HG03469 (cell line): ENCODE measurements around the gene ZER1.
A peak's percentile ranks its signal among the peaks of the same experiment; 100 is the strongest.
"Not testable (repeated sequence)": the region's sequence is repeated elsewhere in the genome, so short reads cannot be mapped to it uniquely, and the experiment has no call there.

Source experiments
- ATAC-seq: cut with Tn5 transposase; IDR thresholded peaks from one replicate; pipeline ENCODE4 v1.9.1; 2021; ENCODE audit warnings: mild to moderate bottlenecking, moderate library complexity, moderate number of reproducible peaks; ENCODE audit not compliant: unreplicated experiment

ZER1 gene

DNA sequence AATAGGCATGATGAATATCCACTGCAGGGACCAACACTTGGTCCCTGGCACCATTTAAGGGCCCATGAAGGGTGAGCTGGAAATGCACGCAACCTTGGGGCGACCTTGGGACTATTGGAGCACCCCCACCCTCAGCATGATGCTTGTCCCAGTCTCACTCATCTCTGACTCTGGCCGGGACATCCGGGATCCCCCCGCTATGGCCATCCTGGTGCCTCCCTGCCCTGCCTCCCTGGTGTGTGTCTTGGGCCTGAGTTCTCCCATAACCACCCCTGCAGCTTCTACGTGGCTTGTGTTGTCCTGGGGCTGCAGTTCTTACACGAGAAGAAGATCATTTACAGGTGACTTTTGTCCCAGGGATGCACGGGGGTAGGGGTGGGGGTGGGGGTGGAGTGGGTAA is 53.7 kb downstream of the ZER1 start:
- ATAC-seq, result no peak

DNA sequence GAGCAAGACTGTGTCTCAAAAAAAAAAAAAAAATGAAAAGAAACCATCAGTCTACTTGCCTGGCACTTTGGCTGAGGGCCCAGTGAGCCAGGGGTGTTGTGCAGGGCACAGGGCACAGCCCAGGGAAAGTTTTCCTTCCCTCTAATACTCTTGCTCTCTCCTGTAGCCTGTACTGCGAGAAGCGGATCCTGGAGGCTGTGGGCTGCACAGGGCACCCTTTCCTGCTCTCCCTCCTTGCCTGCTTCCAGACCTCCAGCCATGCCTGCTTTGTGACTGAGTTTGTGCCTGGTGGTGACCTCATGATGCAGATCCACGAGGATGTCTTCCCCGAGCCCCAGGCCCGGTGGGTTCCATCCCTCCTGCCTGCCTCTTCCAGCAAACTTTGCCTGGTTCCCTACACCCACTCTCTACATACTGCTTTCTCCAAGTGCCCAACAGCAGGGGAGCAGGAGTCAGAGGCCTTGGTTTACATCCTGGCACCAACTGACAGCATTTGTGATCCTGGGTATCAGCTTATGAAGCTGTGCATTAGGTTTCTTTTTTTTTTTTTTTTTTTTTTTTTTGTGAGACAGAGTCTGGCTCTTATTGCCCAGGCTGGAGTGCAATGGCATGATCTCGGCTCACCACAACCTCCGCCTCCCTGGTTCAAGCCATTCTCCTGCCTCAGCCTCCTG is 55.0 kb downstream of the ZER1 start:
- ATAC-seq, result no peak

DNA sequence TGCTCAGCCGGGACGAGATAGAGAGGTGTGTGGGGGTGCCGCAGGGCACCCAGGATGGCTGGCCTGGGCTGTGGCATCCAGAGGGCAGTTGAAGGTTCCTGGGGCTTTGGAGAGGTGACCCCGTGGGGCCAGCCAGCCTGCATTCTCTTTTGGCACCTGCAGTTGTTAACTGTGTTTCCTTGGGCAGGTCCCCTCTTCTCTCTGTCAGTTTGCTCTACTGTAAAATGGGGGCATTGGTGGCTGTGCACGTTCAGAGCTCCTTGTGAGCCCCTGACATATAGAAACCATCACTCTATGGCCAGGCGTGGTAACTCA is 56.3 kb downstream of the ZER1 start:
- no peak for ATAC-seq

DNA sequence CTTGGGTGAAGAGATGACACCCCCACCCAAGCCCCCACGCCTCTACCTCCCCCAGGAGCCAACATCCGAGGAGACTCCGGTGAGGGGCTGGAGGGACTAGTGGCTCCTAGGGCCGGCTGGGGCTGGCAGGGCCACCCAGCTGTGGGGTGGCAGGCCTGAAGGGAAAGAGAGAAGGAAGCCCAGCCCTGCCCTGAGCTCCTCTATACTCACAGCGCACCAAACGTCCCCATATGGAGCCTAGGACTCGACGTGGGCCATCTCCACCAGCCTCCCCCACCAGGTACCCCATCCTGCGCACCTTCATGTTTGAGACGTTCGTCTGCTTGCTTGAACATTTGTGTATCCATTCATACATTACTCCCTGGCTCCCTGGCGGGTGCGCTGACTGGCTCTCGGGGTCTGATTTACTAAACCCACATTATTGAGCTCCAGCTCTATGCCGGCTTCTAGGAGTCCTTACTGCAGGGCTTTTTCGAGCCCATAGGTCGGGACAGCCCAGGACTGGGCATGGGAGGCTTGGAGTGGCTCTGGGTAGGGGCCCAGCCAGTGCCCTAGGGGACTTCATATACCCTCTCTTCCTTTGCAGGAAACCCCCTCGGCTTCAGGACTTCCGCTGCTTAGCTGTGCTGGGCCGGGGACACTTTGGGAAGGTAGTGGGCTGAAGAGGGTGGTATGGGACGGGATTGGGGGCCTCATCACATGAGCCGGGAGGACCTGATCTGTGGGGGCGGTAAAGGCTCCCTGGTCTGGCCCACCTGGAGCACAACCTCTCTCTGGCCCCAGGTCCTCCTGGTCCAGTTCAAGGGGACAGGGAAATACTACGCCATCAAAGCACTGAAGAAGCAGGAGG is 56.9 kb downstream of the ZER1 start:
- no peak for ATAC-seq

DNA sequence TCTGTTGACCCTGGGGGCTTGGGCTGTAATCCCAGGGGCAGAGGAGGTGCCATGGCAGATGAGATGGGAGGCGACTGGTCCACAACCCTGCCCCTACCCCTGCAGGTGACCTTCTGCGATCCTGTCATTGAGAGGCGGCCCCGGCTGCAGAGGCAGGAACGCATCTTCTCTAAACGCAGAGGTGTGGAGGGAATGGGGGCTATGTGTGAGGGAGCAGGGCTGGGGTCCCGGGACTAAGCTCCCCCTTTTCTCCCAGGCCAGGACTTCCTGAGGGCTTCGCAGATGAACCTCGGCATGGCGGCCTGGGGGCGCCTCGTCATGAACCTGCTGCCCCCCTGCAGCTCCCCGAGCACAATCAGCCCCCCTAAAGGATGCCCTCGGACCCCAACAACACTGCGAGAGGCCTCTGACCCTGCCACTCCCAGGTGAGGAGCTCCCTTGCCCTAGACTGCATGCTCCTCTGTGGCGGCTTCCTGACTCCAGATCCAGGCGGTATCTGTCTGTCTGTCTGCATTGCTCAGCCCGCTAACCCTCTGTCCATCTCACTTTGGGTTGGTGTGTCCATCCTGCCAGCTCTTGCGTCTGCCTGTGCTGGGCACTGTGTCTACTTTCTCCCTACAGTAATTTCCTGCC is 57.7 kb downstream of the ZER1 start:
- no peak for ATAC-seq

DNA sequence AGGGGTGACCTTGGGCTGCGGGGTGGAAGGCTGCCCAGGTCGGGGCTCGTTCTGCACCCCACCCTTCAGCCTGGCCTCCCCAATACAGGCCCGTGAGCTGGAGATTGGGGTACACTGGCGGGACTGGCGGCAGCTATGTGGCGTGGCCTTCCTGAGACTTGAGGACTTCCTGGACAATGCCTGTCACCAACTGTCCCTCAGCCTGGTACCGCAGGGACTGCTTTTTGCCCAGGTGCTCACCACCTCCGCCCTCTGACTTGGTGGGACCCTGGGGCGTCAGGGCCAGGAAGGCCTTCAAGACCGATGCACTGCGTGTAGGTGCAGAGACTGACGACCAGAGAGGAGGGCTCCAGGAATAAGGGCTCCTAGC is 58.3 kb downstream of the ZER1 start:
- ATAC-seq, result no peak

DNA sequence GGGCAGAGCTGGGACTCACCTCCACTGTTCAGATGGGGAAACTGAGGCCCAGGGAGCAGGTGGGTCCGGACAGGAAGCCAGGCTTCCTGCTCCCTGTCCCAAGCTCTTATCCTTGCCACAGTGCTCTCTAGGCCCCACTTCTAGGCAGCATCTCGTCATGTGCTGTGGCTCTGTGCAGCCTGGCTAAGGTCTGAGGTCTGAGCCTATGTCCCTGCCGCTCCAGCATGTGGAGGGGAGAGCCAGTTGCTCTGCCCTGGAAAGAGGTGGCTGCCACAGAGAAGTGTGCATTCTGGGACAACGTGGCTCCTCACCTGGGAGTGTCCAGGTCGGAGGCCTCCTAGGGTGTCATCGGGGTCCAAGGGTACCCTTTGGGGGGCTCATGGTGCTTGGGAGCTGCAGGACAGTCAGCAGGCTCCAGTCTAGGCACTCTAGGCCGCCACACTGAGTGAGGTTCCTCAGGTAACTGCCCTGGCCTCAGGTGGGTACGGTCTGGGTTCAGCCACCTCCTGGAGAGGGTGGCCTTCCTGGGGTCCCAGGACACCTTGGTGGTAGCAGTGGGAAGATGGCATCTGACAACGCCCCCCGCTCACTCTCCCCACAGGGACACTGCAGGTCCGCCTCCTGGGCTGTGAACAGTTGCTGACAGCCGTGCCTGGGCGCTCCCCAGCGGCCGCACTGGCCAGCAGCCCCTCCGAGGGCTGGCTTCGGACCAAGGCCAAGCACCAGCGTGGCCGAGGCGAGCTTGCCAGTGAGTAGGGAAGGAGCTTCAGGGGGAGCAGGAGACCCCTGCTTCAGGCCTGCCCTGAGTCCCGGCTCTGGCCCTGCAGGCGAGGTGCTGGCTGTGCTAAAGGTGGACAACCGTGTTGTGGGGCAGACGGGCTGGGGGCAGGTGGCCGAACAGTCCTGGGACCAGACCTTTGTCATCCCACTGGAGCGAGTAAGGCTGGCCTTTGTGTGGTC is 59.0 kb downstream of the ZER1 start:
- ATAC-seq, result no peak

DNA sequence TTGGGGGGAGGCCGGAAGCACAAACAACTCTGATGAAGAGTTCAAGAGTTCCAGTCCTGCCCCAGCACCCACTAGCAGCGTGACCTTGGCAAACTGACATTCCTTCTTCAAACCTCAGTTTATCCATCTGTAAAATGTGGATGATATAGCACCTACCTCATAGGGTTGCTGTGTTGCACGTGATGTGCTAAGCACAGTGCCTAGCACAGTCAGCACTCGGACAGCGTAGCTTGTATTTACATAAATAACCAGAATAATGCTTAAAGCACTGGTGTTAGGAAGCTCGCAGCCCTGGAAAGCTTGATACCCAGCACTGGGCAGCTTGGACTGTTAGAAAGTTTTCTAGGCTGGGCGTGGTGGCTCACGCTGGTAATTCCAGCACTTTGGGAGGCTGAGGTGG is 64.3 kb downstream of the ZER1 start:
- ATAC-seq, result no peak

DNA sequence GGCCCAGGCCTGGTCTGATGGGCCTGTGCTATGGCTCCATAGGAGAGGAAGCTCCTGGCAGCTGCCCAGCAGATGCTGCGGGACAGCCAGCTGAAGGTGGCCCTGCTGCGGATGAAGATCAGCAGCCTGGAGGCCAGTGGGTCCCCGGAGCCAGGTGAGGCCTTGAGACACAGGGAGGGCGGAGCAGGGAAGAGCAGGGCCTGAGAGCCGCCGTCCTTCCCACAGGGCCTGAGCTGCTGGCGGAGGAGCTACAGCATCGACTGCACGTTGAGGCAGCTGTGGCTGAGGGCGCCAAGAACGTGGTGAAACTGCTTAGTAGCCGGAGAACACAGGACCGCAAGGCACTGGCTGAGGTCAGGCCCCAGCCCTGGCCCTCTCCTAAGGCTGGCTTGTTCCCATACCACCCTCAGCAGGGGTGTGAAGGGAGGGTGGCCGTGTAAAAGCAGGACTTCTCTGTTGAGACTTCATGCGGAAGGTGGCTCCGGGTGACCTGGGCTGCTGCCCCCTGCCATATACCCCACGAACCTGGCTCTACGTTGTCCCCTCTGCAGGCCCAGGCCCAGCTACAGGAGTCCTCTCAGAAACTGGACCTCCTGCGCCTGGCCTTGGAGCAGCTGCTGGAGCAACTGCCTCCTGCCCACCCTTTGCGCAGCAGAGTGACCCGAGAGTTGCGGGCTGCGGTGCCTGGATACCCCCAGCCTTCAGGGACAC is 64.9 kb downstream of the ZER1 start:
- no peak for ATAC-seq

DNA sequence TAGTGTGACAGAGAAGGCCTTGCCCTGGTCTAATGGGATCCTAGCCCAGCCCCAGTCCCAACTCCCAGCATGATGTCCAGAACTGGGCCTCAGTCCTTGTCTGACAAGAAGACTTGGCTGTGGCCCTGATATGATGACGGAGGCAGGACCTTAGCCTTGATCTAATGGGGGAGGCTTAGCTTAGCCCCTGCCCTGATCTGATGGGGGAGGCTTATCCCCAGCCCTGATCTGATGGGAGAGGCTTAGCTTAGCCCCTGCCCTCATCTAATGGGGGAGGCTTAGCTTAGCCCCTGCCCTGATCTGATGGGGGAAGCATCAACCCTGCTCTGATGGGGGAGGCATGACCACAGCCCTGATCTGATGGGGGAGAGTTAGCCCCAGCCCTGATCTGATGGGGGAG is 65.7 kb downstream of the ZER1 start:
- no peak for ATAC-seq

DNA sequence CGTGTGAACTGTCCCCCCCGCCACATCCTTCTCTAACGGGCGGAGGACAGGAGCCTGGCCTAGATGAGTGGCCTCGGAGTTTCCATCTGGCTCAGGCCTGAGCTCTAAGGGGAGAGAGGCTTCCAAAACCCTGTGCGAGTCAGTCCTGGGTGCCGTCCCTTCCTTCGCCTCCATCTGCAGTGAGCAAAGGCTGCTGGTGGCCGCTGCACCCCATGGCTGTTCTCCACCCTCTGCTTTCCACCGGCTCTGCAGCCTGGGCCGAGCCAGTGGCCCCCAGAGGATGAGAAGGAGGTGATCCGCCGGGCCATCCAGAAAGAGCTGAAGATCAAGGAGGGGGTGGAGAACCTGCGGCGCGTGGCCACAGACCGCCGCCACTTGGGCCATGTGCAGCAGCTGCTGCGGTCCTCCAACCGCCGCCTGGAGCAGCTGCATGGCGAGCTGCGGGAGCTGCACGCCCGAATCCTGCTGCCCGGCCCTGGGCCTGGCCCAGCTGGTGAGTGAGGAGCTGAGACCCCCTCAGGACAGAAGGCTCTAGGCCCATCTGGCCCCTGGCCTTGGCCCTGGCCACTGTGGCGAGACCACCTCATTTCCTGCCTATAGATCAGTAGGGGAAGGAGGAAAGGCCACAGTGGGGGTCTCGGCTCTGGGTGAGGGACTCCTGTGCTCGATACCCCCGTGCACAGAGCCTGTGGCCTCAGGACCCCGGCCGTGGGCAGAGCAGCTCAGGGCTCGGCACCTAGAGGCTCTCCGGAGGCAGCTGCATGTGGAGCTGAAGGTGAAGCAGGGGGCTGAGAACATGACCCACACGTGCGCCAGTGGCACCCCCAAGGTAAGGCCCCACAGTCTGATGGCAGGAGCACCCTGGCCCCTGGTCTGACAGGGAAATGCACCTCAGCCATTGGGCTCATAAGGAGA is 66.4 kb downstream of the ZER1 start:
- ATAC-seq, result no peak

DNA sequence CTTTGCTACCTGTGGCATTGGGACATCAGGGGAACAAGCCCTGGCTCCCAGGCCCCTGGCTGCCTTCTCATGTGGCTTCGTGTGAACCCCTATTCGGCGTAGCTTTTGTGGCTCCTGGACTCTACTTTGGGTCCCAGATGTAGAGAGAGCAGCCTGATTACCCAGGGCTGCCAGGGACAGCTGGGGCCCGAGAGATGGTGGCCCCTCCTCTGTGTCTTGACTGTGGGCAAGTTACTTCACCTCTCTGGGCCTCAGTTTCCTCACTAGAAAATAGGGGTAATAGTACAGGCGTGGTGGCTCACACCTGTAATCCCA is 67.4 kb downstream of the ZER1 start:
- ATAC-seq, result no peak

DNA sequence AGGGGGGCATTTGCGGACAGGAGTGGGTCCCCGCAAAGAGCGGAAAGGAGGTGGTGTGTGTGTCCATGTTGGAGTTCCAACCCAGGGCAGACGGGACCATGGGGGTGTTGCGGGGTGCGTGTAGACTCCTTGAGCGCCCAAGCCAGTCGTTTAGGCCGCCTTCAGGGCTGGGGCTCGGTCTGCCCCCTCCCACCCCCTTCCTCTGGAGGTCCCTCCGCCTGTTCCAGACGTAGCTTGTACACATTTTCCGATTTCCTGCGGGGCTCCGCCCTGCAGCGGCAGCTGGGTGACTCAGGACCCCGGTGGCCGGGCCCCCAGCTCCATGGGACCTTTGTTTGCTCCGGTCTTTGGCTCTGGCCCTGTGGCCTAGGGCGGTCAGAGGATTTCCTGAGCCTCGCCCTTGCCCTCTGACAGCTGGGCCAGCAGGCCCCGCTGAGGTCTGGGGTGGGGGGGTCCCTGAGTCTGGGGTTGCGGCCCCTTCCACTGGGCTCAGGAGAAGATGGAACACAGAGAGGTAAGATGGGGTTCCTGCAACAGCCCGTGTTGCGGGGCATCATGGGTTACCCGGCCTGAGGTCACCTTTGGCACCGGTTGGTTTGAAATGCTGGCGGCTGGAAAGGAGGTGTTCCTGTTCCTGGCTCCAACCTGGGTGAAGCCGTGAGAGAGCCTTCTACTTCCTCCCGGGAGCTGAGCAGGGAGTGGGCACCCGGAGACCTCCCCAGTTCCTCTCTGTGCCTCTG is 67.9 kb downstream of the ZER1 start:
- no peak for ATAC-seq

DNA sequence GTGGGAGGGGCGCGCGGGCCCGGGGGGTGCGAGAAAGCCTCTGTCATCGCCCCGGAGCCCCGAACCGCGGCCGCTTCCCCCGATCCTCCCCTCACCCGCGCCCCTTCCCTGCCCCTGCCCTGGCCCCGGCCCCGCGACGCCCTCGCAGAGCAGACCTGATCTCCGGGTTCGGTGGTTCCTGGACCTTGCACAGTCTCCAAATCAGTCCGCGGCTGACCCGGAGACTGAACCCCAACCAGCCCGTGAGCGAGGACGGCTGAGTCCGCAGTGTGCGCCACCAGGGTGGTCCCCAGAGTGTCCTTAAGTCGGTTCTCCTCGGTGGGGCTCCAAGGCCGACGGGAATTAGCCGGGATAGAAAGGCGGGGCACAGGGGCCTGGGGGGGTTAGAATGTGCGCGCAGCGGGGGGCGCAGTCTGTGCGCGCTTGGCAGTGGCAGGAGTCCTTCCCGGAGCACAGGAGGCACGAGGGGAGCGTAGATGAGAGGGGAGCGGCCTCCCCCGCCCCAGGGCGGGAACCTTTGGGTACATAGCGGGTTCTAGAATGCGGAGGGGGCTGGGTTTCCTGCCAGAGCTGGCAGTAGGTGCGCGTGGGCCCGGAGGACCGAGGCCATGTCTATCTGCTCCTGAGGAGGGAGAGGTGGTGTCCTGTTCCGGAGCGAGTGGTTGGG is 68.6 kb downstream of the ZER1 start:
- no peak for ATAC-seq

DNA sequence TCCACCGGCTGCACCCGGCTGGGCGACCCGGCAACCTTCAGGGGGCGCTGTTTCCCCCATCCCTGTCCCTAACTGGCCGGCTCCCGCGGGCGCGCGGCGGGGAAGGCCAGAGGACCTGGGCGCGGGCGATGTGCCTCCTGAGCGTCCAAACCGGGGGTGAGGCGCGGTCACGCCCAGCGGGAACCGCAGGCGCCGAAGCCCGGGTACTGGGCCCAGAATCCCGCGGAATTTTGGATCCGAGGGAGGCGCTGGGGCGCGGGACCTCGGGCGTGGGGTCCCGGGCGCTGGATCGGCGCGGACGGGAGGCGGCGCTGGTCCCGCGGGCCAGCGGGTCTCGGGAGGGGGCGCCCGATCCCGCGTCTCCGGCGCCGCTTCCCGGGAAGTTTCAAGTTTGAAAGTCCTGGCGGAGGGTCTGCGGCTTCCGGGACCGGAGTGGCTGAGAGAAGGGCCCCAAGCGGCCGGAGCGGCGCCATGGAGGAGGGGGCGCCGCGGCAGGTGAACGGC is 69.2 kb downstream of the ZER1 start, which contains the start of gene PKN3:
Gene PKN3 (plus strand): TSS at position 59 of the 504 bp plus-strand sequence. CDS start 413 bp downstream, at position 472.
- peak; percentile 39 for ATAC-seq

DNA sequence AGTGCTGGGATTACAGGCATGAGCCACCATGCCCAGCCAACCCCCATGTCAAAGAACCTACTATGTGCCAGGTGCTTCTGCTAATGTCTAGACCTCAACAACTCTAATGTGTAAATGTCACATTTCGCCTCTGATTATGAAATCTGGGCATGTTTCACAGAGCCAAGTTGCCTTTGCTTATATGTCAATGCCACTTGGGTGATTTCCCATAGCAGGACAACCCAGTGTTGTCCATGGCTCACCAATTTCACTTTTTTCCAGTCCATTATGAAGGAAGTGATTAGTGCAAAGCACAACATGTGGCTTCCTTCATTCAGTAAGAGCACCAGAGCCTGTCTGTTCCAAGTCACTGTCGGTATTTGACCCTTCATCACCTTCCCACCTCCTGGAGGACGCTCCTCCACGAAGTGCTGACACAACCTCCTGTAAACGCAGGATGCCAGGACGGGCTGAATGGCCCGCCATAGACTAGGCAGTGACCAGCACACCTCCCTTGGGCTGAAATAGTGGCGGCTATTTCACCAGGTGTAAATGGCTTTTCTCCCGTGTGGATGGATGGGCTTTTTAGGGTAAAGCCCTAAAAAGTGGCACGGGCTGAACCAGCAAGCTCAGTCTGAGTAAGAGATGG is 70.4 kb downstream of the ZER1 start:
- no peak for ATAC-seq

DNA sequence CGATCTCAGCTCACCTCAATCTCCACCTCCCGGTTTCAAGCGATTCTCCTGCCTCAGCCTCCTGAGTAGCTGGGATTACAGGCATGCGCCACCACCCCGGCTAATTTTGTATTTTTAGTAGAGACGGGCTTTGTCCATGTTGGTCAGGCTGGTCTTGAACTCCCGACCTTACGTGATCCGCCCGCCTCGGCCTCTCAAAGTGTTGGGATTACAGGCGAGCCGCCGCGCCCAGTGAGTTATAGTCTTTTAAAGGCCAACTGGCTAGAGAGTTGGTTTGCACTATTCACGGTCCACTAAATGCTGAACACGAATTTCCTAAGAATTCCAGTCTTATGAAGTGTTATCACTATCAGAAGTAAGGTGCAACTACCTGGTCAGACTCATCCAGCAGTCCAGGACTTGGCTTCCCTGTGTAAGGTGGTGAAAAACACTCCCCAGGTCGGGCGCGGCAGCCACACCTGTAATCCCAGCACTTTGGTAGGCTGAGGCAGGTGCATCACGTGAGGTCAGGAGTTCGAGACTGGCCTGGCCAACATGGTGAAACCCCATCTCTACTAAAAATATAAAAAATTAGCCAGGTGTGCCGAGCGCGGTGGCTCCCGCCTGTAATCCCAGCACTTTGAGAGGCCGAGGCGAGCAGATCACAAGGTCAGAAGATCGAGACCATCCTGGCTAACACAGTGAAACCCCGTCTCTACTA is 72.5 kb downstream of the ZER1 start:
- ATAC-seq, result not testable (repeated sequence)
